Measurements from ENCODE around the gene ARRB1.
"Not testable (repeated sequence)": the region's sequence is repeated elsewhere in the genome, so short reads cannot be mapped to it uniquely, and the experiment has no call there.

The ARRB1 gene

DNA sequence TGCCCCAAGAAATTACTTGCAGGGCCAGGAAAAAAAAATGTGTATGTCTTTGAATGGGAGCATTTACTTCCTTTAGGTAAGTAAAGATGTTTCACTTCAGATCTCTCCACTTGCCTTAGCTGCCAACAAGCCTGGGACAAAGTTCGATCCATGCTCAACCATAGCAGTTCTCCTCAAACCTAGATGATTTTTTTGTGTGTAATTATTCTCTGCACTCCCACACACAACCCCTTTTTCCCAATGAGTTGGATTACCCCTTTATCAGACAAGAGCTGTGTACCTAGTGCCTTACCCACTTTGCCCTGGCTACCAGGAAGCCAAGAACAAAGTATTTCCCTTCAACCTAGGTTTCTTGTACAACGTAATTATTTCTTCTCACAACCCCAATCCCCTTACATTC is 75.3 kb downstream of the ARRB1 start:
- DNase-seq (ENCODE audit: low read depth in 2 of 2) = no peak

DNA sequence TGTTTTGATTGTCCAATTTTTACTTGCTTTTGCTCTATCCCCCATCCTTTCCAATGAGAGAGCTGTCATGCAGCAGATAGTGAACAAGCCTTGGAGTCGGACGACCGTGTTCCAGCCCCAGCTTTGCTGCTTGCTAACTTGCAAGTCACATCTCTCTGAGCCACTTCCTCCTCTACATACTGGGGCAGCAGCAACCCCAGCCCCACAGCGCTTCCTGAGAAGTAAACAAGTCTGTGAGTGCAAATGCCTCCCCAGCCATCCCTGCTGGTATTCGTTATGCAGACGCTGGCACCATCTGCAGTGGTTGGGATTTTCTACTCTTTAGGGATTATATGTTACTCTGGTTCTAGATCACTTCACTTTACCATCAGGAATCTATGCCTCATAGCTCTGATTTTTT is 75.9 kb downstream of the ARRB1 start:
- DNase-seq (ENCODE audit: low read depth in 2 of 2) = peak; percentile 24

- DNase-seq (ENCODE audit: low read depth in 2 of 2) = not testable (repeated sequence)
Observed at GRCh38 chr11:75274716-75275115, 76.7 kb downstream of the ARRB1 start.

GRCh38 chr11:75273411-75274391 is 77.8 kb downstream of the ARRB1 start:
- DNase-seq (ENCODE audit: low read depth in 2 of 2) = no peak

- DNase-seq (ENCODE audit: low read depth in 2 of 2) = no peak
Observed at GRCh38 chr11:75272821-75273301, 78.6 kb downstream of the ARRB1 start.

DNA sequence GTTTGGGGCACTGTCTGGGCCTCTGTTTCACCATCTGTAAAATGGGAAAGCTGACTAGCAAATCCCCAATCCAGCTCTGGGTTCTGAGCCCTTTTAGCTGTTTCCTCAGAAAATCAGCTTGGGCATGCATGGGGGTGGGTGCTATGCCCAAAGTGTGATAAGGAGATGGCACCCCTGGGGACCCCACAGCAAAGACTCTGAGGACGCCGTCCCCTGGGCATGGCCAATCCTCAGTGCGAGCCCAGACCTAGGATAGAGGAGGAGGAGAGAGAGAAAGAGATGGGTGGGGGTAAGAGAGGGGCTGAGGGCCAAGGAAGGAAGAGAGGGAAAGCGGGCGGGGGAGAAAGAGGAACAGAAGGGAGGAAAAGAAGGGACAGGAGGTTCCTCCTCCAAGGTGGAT is 79.1 kb downstream of the ARRB1 start:
- no peak for DNase-seq (ENCODE audit: low read depth in 2 of 2)

- no peak for DNase-seq (ENCODE audit: low read depth in 2 of 2)
Observed at GRCh38 chr11:75271730-75272129, 79.7 kb downstream of the ARRB1 start.

GRCh38 chr11:75270896-75271418 is 80.5 kb downstream of the ARRB1 start:
- no peak for DNase-seq (ENCODE audit: low read depth in 2 of 2)

DNA sequence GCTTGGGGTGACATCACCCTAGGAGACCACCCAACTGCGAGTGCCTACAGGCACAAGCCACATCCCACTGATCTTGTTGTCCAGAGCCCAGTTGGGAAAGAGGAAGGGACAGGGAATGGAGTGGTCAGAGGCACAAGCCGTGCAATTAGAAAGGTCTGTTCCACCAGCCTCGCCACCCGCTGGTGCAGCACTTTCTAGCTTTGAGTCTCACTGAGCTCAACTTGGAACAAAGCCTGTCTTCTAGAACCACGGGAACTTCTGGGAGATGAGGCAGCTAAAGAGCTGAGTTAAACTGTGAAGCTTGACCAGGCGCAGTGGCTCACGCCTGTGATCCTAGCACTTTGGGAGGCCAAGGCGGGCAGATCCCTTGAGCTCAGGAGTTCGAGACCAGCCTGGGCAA is 81.6 kb downstream of the ARRB1 start:
- DNase-seq (ENCODE audit: low read depth in 2 of 2) = no peak

- no peak for DNase-seq (ENCODE audit: low read depth in 2 of 2)
Observed at GRCh38 chr11:75269367-75269660, 82.1 kb downstream of the ARRB1 start.

DNA sequence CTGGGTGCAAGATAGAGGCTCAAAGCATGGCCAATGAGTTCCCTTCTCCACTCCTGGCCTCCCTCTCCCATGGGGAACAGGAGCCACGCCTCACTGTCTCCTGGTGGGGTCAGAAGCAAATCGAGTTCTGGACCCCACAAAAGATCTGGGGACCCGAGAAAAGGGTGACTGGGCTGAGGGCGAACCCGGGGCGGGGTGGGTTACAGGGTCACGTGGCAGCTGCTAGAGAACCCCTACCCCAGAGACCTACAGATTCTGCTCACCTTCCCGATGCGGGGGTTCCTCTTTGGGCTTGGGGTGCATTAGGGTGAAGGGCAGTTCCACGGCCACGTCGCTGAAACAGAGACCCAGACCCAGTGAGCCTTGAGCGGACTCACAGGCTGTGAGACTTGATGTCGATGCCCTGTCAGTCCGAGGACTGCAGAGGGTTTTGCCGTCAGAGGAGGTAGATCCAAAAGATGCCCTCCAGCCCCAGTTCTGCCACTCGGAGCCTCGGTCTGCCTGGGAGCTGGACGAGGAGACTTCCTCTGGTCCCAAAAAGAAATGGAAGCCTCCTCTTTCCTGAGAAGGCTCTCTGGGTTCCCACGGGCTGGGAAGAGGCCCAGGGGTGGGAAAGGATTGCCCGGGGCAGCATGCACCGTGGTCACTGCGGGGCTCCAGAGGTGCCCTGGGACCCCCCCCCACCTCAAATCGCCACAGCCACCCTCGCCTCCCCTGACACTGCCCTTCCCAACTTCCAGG is 82.7 kb downstream of the ARRB1 start:
- DNase-seq (ENCODE audit: low read depth in 2 of 2) = no peak

- no peak for DNase-seq (ENCODE audit: low read depth in 2 of 2)
Observed at GRCh38 chr11:75267171-75267970, 84.1 kb downstream of the ARRB1 start.

- no peak for DNase-seq (ENCODE audit: low read depth in 2 of 2)
Observed at GRCh38 chr11:75265851-75266531, 85.5 kb downstream of the ARRB1 start.

DNA sequence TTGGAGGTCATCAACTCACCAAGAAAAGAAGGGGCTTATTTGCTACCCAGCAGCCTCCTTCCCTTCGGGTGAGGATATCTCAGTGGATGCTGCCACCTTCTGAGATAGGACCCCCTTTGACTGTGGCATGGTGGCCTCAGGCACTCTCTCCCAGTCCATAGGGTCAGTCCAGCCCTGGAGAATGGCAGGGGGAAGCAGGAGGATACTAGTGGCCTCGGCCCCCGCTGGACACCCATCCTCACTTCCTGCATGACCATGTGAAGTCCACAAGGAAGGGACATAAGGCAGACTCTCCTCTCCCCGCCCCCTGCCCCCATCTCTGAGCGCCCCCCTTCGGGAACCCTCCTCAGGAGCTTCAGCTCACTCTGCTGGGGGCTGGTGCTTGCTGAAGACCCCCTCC is 86.5 kb downstream of the ARRB1 start:
- DNase-seq (ENCODE audit: low read depth in 2 of 2) = no peak

- DNase-seq (ENCODE audit: low read depth in 2 of 2) = no peak
Observed at GRCh38 chr11:75264356-75264755, 87.1 kb downstream of the ARRB1 start.

GRCh38 chr11:75263944-75264349 is 87.5 kb downstream of the ARRB1 start:
- DNase-seq (ENCODE audit: low read depth in 2 of 2) = no peak

GRCh38 chr11:75262961-75263852 is 88.3 kb downstream of the ARRB1 start:
- DNase-seq (ENCODE audit: low read depth in 2 of 2) = no peak

DNA sequence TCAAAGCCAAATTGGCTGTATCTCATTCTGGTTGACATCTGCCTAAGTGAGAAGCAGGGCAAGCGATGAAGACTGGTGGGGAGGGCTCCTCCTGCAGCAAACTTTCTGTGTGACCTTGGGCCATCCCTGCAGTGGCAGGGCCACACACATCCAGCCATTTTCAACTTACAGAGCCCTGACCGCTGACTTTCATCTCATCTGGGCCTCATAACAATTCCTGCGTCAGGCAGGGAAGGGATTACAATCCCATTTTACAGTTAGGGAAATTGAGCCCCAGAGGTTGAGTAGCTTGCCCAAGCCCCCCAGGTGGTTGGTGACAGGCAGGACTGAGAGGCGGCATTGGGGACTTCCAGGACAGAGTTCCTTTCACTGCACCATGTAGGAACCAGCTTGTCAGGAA is 89.0 kb downstream of the ARRB1 start:
- DNase-seq (ENCODE audit: low read depth in 2 of 2) = no peak

DNA sequence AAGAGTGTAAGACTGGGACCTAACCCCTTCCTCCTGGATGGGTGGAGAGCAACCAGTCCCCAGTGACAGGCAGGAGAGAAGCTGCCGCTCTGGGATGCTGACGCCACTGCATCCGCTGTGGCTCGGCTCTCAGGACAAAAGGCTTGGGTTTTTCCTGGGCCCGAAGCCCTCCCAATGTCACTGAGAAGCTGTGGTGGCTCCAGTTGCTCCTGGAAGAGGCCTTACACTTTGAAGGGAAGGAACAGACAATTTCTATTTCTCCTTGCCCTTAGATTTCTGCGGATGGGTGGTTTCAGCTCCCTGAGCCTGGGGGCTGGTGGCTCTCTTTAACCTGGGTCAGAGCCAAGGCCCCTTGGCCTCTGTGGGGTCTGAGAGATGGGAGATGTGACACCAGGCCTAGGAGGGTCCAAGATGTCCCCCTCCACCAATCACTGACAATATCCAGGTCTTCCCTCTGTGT is 89.5 kb downstream of the ARRB1 start:
- no peak for DNase-seq (ENCODE audit: low read depth in 2 of 2)
